GM12878 (cell line): ENCODE data around the gene POLR2I.

ENCODE experiments used
- CTCF ChIP-seq, 3 experiments: IDR thresholded peaks in 2 of 3; conservative IDR thresholded peaks in 1 of 3; 2 replicates each; pipeline ENCODE4 v1.5.1; 2011; ENCODE audit warnings: low read depth in 3 of 3, low read length in 3 of 3, mild to moderate bottlenecking in 3 of 3, control low read depth in 2 of 3, moderate library complexity in 2 of 3, inconsistent platforms in 1 of 3, mixed read lengths in 1 of 3; ENCODE audit not compliant: control insufficient read depth in 2 of 3, insufficient read depth in 1 of 3; ENCODE audit errors: extremely low read depth in 1 of 3
- NFYA ChIP-seq: IDR thresholded peaks from 2 replicates; pipeline ENCODE4 v1.6.1; 2011; ENCODE audit warnings: low read depth, mild to moderate bottlenecking, low read length, improper control_type of control experiment, borderline replicate concordance
- POLR2AphosphoS5 ChIP-seq: IDR thresholded peaks from 2 replicates; pipeline ENCODE4 v1.6.1; 2011; ENCODE audit warnings: mild to moderate bottlenecking, low read length, inconsistent platforms
- RFX5 ChIP-seq: IDR thresholded peaks from 2 replicates; pipeline ENCODE4 v1.6.1; 2011; ENCODE audit warnings: low read depth, low read length, improper control_type of control experiment
- SP1 ChIP-seq: IDR thresholded peaks from one replicate; pipeline ENCODE4 v1.6.1; 2011; ENCODE audit warnings: low read depth, low read length

- TF ChIP-seq CTCF (IDR thresholded peaks at IDR 0.05 in 2 of 3, conservative IDR thresholded peaks at IDR 0.05 in 1 of 3; ENCODE audit: control insufficient read depth in 2 of 3, extremely low read depth in 1 of 3, insufficient read depth in 1 of 3, low read depth in 3 of 3, low read length in 3 of 3) (no peak), SP1 (no peak), RFX5 (no peak), NFYA (no peak), POLR2AphosphoS5 (no peak)
These were observed 23.6 kb downstream of the POLR2I start for GRCh38 chr19:36090910-36091695.
